AG04450 (cell line): Measurements from ENCODE around the gene SLC25A29. TPM values are rescaled to one million over a fixed set of nuclear protein-coding genes. Genes with fewer than 3 reads are reported as not detected.
A peak's percentile ranks its signal among the peaks of the same experiment; 100 is the strongest.

ENCODE experiments used
- CTCF ChIA-PET: fragments of 300-600, 350-600 bp; formaldehyde crosslinking; extraction: SDS; loops from one replicate; lab custom pipeline; 2022; ENCODE audit warnings: antibody characterized with exemption, inconsistent platforms; lab: Charles Lee
- POLR2A ChIA-PET: fragments of 350-600 bp; formaldehyde crosslinking; extraction: SDS; loops from one replicate; lab custom pipeline; 2021; ENCODE audit warnings: antibody characterized with exemption, inconsistent platforms; lab: Yijun Ruan, JAX
- DNase-seq: peaks from one replicate; pipeline ENCODE4 v3.0.0-alpha.2; 2011; ENCODE audit warnings: low read depth, low spot score
- H3K27ac ChIP-seq: one replicate; pipeline ENCODE4 v1.5.1; 2012; ENCODE audit warnings: low read depth, low read length, control low read depth
- H3K27me3 ChIP-seq: one replicate; pipeline ENCODE4 v1.6.0; 2012; ENCODE audit warnings: low read length; ENCODE audit not compliant: control insufficient read depth, insufficient read depth
- H3K4me3 ChIP-seq: 2 replicates; pipeline ENCODE4 v1.5.1; 2011; ENCODE audit warnings: mild to moderate bottlenecking, low read depth, low read length, control low read depth
- H3K9me3 ChIP-seq: 2 replicates; pipeline ENCODE4 v1.5.1; 2012; ENCODE audit warnings: low read length; ENCODE audit not compliant: control insufficient read depth, insufficient read depth
- polyA plus RNA-seq: library from polyadenylated mRNA; depleted of rRNA; stranded (reverse); fragments of >200 nt; gene quantifications from 2 replicates; pipeline ENCODE4 v1.2.3, GENCODE V29; 2011
- TF ChIP-seq, protein P1 (sequence below): IDR thresholded peaks from 2 replicates; pipeline ENCODE4 v1.5.1; 2011; ENCODE audit warnings: low read depth, low read length, control low read depth, inconsistent platforms

SLC25A29 gene
- polyA plus RNA-seq, 1 experiment = 21.3 TPM

DNA sequence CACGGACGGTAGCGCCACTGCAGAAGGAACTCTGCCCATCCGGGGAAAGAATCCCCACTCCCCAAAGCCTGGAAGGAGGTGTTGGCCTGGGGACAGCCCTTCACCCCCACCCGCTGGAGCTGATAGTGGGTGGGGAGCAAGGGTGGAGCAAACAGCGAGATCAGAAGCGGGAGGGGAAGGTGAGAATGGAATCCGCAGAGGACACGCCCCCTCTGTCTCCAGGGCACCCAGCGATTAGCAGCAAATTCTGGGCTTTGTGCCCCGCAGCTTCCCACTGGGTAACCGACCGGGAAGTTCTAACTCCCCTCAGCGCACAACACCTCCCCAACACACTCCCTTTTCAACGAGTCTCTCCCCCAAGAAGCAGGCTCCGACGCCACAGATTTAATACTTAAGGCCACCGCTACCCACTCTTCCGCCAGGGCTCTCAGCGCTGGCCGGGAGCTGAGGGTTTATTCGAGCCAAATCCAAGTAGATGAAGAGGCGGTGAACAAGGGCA, 1.4 kb downstream of the SLC25A29 start:
- peaks cover 5% of the 10 kb centered on the region; the same call in 1 of the 2 replicates for H3K9me3 ChIP-seq
- TF ChIP-seq, protein P1, sequence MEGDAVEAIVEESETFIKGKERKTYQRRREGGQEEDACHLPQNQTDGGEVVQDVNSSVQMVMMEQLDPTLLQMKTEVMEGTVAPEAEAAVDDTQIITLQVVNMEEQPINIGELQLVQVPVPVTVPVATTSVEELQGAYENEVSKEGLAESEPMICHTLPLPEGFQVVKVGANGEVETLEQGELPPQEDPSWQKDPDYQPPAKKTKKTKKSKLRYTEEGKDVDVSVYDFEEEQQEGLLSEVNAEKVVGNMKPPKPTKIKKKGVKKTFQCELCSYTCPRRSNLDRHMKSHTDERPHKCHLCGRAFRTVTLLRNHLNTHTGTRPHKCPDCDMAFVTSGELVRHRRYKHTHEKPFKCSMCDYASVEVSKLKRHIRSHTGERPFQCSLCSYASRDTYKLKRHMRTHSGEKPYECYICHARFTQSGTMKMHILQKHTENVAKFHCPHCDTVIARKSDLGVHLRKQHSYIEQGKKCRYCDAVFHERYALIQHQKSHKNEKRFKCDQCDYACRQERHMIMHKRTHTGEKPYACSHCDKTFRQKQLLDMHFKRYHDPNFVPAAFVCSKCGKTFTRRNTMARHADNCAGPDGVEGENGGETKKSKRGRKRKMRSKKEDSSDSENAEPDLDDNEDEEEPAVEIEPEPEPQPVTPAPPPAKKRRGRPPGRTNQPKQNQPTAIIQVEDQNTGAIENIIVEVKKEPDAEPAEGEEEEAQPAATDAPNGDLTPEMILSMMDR = 0 out of 2 replicates have a peak, but pooled peaks have one; percentile 8
- H3K27ac ChIP-seq = no peak overlapping the region
- CTCF ChIA-PET = interaction anchor here (1.0 to 1.5 kb wide), 2 partner anchors 19 to 80 kb away, joined by 3 to 6 read pairs; no protein-coding TSS in a partner anchor
- POLR2A ChIA-PET = no interaction called here
- peak overlapping the region; percentile 75 for H3K4me3 ChIP-seq
- H3K27me3 ChIP-seq = no peaks in the 10 kb centered on the region
- DNase-seq = no peak

DNA sequence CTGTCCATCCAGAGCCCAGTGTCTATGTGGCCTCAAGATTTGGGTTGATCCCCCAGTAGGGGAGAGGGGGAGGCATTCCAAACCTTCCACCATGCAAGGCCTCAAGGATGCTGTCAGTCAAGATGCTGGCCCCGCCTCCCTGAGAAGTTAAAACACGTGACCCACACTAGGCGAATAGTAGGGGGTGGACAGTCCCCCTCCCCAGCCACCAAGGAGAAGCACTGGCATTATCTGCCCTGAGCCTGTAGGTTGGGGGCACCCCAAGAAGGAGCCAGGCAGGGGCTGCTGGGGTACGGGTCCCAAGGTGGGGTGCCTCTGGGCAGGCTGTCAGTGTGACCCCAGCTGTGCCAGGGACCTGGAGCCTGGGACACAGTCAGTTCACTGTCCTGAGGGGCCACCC, 2.3 kb downstream of the SLC25A29 start:
- Histone ChIP-seq H3K9me3 (peaks cover 5% of the 10 kb centered on the region; the same call in 1 of the 2 replicates), H3K27me3 (no peaks in the 10 kb centered on the region), H3K27ac (no peak overlapping the region), H3K4me3 (no peak overlapping the region)
- ChIA-PET POLR2A (interaction anchor here (0.5 to 0.9 kb wide), 2 partner anchors 44 to 530 kb away, joined by 3 read pairs; no protein-coding TSS in a partner anchor), CTCF (interaction anchor here (1.0 to 3.2 kb wide), 5 partner anchors 19 to 80 kb away, joined by 3 to 11 read pairs (median 5); a partner anchor contains a TSS)
- no peak for DNase-seq
- TF ChIP-seq, protein P1 = no peak

DNA sequence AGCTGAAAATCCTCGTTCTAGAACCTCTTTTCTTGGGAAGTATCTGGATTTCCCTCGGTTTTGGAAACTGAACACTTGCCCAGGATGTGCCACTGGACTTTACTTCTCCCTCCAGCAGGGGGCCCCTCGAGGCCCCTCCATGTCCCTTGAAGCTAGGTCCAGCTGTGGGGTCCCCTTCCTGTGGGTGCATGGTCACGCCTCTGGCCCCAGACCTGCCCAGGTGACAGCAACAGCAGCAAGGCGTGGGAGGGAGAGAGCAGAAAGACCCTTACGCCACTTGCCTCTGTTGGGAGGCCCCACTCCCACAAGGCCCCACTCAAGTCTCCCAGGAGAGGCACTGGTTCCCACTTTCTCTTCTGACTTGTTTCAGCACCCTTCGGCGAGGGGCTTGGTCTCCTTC, 3.1 kb downstream of the SLC25A29 start:
- TF ChIP-seq, protein P1 = peak; percentile 78
- no peak overlapping the region for H3K27ac ChIP-seq
- H3K4me3 ChIP-seq = no peak overlapping the region
- DNase-seq = no peak
- peaks cover 5% of the 10 kb centered on the region; the same call in 1 of the 2 replicates for H3K9me3 ChIP-seq
- H3K27me3 ChIP-seq = no peaks in the 10 kb centered on the region
- CTCF ChIA-PET = interaction anchor here (0.6 to 3.2 kb wide), 14 partner anchors 9 to 83 kb away, joined by 3 to 11 read pairs (median 4); a partner anchor contains a TSS
- POLR2A ChIA-PET = interaction anchor here (0.9 kb wide), 1 partner anchor 531 kb away, joined by 3 read pairs; no protein-coding TSS in a partner anchor

DNA sequence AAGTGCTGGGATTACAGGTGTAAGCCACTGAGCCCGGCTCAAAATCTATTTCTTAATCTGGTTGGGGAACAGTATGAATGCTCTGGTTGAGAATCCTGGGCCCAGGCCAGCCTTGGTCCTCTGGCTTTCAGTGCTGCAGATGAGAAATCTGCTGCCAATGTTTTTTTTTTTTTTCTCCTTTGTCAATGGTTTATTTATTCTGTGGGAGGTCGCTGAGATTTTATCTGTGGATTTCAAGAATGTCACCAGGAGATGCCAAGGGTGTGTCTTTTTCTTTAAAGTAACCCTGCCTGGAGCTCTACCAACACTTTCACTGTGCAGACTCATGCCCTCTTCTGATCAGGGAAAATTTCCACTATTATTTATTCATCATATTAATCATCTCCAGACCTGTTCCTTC, 3.6 kb downstream of the SLC25A29 start:
- Histone ChIP-seq H3K4me3 (no peak overlapping the region), H3K27me3 (no peaks in the 10 kb centered on the region), H3K27ac (no peak overlapping the region), H3K9me3 (peaks cover 5% of the 10 kb centered on the region; the same call in 1 of the 2 replicates)
- POLR2A ChIA-PET = no interaction called here
- CTCF ChIA-PET = interaction anchor here (0.6 to 3.2 kb wide), 14 partner anchors 8 to 83 kb away, joined by 3 to 11 read pairs (median 4); a partner anchor contains a TSS
- TF ChIP-seq, protein P1 = no peak
- DNase-seq = no peak

DNA sequence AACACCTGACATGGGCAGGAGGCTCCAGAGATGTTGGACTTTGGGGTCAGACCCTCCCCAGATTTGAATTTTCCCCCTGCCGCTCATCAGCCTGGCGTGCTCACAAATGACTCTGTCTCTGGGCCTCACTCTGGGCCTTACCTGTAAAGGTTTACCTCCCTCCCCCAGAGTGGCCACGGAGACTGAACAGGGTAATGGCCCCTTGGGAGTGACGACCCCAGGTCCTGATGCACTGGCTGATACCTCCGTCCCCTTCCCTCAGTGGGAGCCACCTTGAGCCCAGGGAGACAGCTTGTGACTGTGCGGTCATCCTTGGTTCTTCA, 7.0 kb downstream of the SLC25A29 start:
- no peak overlapping the region for H3K27ac ChIP-seq
- no peaks in the 10 kb centered on the region for H3K9me3 ChIP-seq
- H3K27me3 ChIP-seq = no peaks in the 10 kb centered on the region
- DNase-seq = no peak
- TF ChIP-seq, protein P1 = no peak
- no peak overlapping the region for H3K4me3 ChIP-seq
- CTCF ChIA-PET = no interaction called here
- POLR2A ChIA-PET = no interaction called here
